HUES48 (cell line): Measurements from ENCODE around the gene OR5D16.

Experiments
- H3K27ac ChIP-seq: one replicate; pipeline ENCODE4 v1.7.0; 2013; ENCODE audit warnings: low read depth, low read length, inconsistent platforms
- H3K27me3 ChIP-seq: 2 replicates; pipeline ENCODE4 v1.6.1; 2013; ENCODE audit warnings: mild to moderate bottlenecking, low read length; ENCODE audit not compliant: control insufficient read depth, insufficient read depth
- H3K36me3 ChIP-seq: 2 replicates; pipeline ENCODE4 v1.6.1; 2013; ENCODE audit warnings: low read length; ENCODE audit not compliant: control insufficient read depth, insufficient read depth
- H3K4me1 ChIP-seq: 2 replicates; pipeline ENCODE4 v1.6.1; 2013; ENCODE audit warnings: mild to moderate bottlenecking, low read length; ENCODE audit not compliant: control insufficient read depth, insufficient read depth
- H3K4me3 ChIP-seq: 2 replicates; pipeline ENCODE4 v1.5.1; 2013; ENCODE audit warnings: mild to moderate bottlenecking, low read depth, low read length
- H3K9ac ChIP-seq: 2 replicates; pipeline ENCODE4 v1.6.1; 2013; ENCODE audit warnings: mild to moderate bottlenecking, low read depth, low read length, moderate library complexity
- H3K9me3 ChIP-seq: 2 replicates; pipeline ENCODE4 v1.6.1; 2013; ENCODE audit warnings: low read length; ENCODE audit not compliant: control insufficient read depth, insufficient read depth

The OR5D16 gene

DNA sequence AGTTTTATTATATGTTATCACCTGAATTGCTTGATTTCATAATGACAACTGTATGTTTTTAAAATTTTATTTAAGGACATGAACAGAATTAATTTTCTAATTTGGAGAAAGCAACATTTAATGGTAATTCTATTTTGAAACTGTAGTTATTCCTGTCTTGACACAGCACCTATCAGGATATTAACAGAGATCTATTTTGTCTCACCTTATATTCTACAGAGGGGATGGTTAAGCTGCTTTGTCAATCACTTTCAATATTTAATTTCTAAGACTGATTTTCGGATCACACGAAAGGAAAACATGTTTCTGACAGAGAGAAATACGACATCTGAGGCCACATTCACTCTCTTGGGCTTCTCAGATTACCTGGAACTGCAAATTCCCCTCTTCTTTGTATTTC lies at the start of gene OR5D16:
Gene OR5D16, plus strand, starts transcription at position 301 of the 400 bp plus-strand sequence. Its CDS starts 0 bp downstream, at position 301.
- Histone ChIP-seq H3K4me3 (no peak within 1 kb of the TSS), H3K9me3 (peaks cover 76% of the 10 kb centered on the region), H3K36me3 (no peaks in the 10 kb centered on the region), H3K27me3 (no peaks in the 10 kb centered on the region), H3K4me1 (no peaks in the 10 kb centered on the region), H3K27ac (no peak within 1 kb of the TSS), H3K9ac (no peak within 1 kb of the TSS)

DNA sequence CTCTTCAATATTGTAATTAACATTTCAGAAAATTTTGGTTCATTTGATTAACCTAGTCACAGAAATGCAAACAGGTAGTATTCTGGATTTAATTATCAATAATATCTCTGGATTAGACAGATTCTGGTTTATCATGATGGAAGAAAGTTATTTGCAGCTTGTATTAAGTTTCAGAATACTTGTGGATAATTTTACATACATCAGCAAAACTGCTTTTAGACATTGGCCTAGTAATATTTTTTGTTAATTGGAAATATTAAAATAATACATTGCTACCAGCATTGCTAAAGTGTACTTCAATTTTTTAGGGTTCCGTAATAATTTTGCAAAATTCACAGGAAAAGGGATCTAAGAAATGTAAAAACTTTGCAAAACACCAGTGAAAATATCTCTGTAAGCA lies 46.9 kb upstream of the OR5D16 start:
- H3K36me3 ChIP-seq = no peaks in the 10 kb centered on the region
- H3K27me3 ChIP-seq = no peaks in the 10 kb centered on the region
- H3K9me3 ChIP-seq = peaks cover 95% of the 10 kb centered on the region
- H3K27ac ChIP-seq = no peak overlapping the region
- H3K9ac ChIP-seq = no peak overlapping the region
- no peak overlapping the region for H3K4me3 ChIP-seq
- no peaks in the 10 kb centered on the region for H3K4me1 ChIP-seq

DNA sequence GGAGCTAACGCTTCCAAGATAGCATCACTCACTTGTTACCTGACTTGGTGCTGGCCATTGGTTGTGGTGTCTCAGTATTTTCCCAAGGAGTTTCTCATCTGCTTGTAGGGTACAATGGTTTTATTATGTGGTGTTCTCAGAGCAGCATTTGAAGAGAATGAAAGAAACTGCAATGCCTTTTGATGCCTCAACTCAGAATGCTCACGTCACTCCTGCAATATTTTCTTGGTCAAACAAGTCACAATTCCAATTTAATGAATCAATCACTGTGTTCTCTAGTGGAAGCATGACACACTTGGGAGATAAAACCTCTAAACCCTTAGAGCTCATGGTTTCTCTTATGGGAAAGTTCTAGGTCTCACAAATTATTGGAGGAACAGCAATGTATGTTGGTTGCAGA lies 45.2 kb upstream of the OR5D16 start:
- no peak overlapping the region for H3K27ac ChIP-seq
- no peaks in the 10 kb centered on the region for H3K27me3 ChIP-seq
- no peaks in the 10 kb centered on the region for H3K4me1 ChIP-seq
- no peaks in the 10 kb centered on the region for H3K36me3 ChIP-seq
- no peak overlapping the region for H3K9ac ChIP-seq
- H3K9me3 ChIP-seq = peaks cover 94% of the 10 kb centered on the region
- no peak overlapping the region for H3K4me3 ChIP-seq

DNA sequence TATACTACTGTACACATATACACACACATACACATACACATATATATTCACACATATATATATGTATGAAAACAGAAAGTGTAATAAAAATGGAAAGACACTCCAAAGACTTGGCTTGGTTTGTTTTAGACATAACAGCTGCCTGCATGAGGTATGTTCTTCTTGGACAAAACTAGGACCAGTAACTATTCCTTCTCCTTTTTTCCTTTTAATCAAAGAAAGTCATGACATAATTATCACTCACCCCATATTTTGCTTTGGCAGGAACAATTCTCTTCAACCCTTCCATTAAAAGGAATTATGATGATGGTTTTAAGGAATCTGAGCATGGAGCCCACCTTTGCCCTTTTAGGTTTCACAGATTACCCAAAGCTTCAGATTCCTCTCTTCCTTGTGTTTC lies 43.3 kb upstream of the OR5D16 start, which contains the start of gene OR5D14:
Gene OR5D14, plus strand, starts transcription at position 301 of the 400 bp plus-strand sequence. Its CDS starts 0 bp downstream, at position 301.
- Histone ChIP-seq H3K9me3 (peaks cover 95% of the 10 kb centered on the region), H3K4me1 (no peaks in the 10 kb centered on the region), H3K9ac (no peak within 1 kb of the TSS), H3K27me3 (no peaks in the 10 kb centered on the region), H3K4me3 (no peak within 1 kb of the TSS), H3K27ac (no peak within 1 kb of the TSS), H3K36me3 (no peaks in the 10 kb centered on the region)

DNA sequence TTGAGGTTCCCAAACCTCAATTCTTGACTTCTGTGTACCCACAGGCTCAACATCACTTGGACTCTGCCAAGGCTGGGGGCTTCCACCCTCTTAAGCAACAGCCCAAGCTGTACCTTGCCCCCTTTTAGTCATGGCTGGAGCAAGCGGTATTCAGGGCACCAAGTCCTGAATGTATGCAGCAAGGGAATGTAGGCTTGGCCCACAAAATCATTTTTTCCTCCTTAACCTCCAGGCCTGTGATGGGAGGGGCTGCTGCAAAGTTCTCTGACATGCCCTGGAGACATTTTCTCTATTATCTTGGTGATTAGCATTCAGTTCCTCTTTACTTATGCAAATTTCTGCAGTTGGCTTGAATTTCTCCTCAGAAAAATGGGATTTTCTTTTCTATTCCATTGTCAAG lies 32.3 kb upstream of the OR5D16 start:
- Histone ChIP-seq H3K27me3 (no peaks in the 10 kb centered on the region), H3K4me1 (no peaks in the 10 kb centered on the region), H3K9ac (no peak overlapping the region), H3K9me3 (peaks cover 92% of the 10 kb centered on the region), H3K4me3 (no peak overlapping the region), H3K36me3 (no peaks in the 10 kb centered on the region), H3K27ac (no peak overlapping the region)

DNA sequence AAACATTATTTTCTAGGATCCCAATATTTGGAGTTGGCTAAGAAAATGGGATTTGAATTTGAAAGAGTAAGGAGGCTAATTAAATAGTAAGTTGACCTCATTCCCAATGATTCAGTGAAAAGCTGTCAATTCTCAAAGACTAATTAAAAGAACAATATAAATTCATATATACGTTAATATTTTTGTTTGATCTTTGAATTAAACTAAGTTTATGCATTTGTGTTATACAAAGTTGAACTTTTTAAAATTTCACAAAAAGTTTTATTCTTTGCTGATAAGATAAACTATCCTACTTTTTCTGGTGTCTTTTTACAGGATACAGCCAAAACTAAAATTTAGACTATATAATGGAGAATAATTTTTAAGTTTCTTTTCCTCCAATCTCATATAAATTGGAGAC lies 27.5 kb upstream of the OR5D16 start, which contains the start of gene OR5L1:
Gene OR5L1, plus strand, starts transcription at position 301 of the 400 bp plus-strand sequence. CDS start 100 bp downstream, outside the sequence.
- Histone ChIP-seq H3K27me3 (no peaks in the 10 kb centered on the region), H3K9ac (no peak within 1 kb of the TSS), H3K4me1 (no peaks in the 10 kb centered on the region), H3K4me3 (no peak within 1 kb of the TSS), H3K27ac (no peak within 1 kb of the TSS), H3K9me3 (peaks cover 90% of the 10 kb centered on the region), H3K36me3 (no peaks in the 10 kb centered on the region)

DNA sequence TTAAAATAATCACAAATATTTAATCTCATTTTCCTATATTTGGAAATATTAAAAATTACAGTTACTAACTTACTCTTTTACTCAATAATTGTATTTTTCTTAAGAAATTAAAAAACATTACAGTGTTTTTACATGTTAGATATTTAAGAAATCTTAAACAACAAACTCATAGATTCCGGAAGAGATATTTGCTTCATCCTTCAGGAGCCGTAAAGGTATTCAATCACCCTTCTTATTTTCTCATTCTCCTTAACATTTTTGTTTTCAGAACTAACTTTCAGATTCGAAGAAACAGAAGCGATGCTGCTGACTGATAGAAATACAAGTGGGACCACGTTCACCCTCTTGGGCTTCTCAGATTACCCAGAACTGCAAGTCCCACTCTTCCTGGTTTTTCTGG lies 19.2 kb upstream of the OR5D16 start, which contains the start of gene OR5D18:
Gene OR5D18, plus strand, starts transcription at position 301 of the 400 bp plus-strand sequence. Its CDS starts 0 bp downstream, at position 301.
- no peaks in the 10 kb centered on the region for H3K27me3 ChIP-seq
- no peak within 1 kb of the TSS for H3K9ac ChIP-seq
- H3K4me1 ChIP-seq = no peaks in the 10 kb centered on the region
- H3K9me3 ChIP-seq = peaks cover 85% of the 10 kb centered on the region
- no peak within 1 kb of the TSS for H3K27ac ChIP-seq
- no peak within 1 kb of the TSS for H3K4me3 ChIP-seq
- H3K36me3 ChIP-seq = no peaks in the 10 kb centered on the region

DNA sequence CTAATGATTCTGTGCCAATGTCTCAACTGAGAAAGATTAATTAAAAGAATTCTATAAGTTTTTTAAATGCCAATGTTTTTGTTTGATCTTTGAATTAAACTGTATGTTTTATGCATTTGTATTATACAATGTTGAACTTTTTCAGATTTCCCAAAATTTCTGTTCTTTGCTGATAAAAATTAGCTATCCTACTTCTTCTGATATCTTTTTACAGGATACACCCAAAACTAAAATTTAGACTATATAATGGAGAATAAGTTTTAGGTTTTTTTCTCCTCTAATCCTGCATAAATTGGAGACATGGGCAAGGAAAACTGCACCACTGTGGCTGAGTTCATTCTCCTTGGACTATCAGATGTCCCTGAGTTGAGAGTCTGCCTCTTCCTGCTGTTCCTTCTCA lies 11.6 kb upstream of the OR5D16 start, which contains the start of gene OR5L2:
Gene OR5L2, plus strand, starts transcription at position 301 of the 400 bp plus-strand sequence. Its CDS starts 0 bp downstream, at position 301.
- Histone ChIP-seq H3K4me3 (no peak within 1 kb of the TSS), H3K9me3 (peaks cover 95% of the 10 kb centered on the region), H3K27me3 (no peaks in the 10 kb centered on the region), H3K36me3 (no peaks in the 10 kb centered on the region), H3K4me1 (no peaks in the 10 kb centered on the region), H3K27ac (no peak within 1 kb of the TSS), H3K9ac (no peak within 1 kb of the TSS)

DNA sequence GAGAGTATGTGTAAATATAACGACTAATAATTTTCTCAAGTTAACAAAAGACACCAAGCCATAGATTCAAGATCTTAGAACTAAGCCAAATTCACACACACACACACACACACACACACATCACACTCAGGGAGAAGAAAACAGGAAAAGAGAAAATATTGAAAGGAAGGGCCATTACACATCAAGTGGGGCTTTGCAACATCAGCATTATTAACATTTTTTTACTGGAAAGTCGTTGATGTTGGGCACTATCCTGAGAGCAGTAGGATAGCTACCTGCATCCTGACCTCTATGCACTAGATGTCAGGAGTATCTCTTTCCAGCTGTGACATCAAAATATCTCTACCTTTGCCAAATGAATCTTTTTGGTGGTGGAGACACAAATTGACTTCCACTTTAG lies 8.9 kb downstream of the OR5D16 start:
- H3K4me1 ChIP-seq = no peaks in the 10 kb centered on the region
- H3K4me3 ChIP-seq = no peak overlapping the region; the same call in 1 of the 2 replicates
- H3K36me3 ChIP-seq = no peaks in the 10 kb centered on the region
- H3K9me3 ChIP-seq = peaks cover 79% of the 10 kb centered on the region
- H3K27me3 ChIP-seq = no peaks in the 10 kb centered on the region
- H3K27ac ChIP-seq = no peak overlapping the region
- no peak overlapping the region for H3K9ac ChIP-seq

DNA sequence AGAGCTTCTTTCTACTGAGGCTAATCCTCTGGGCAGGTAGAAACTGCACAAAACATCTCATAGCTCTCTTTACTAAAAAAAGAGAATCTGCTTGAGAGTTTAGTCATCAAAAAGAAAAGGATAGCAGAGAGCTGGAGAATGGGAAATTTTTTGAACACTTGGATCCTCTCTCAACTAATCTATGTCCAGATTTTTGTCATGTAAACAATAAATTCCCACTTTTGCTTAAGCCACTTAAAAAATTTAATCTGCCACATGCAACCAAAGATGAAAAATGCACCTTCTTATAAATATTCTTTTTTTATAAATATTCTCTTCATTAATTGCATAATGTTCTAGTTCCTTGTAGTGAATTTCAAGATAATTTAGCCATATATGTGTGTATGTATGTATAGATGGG lies 10.5 kb downstream of the OR5D16 start:
- Histone ChIP-seq H3K36me3 (no peaks in the 10 kb centered on the region), H3K9ac (no peak overlapping the region), H3K4me3 (no peak overlapping the region), H3K27me3 (no peaks in the 10 kb centered on the region), H3K4me1 (no peaks in the 10 kb centered on the region), H3K27ac (no peak overlapping the region), H3K9me3 (peaks cover 88% of the 10 kb centered on the region)

DNA sequence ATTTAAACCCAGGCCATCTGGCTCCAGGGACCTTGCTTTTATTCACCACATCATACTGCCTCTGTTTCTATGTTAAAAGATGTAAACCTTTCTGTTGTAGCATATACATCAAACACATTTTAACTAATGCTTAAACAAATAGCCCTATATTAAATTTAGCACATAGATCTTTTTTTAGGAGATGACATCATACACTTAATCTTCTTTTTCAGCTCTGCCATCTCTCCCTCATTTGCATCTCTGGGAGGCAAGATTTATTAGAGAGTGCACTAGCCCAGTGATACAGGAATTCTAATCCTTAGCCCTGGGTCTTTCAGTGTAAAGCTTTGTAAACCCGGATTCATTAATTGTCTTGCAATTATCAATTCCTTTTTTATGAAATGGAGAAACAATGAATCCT lies 13.6 kb downstream of the OR5D16 start:
- Histone ChIP-seq H3K27ac (no peak overlapping the region), H3K27me3 (no peaks in the 10 kb centered on the region), H3K9ac (no peak overlapping the region), H3K4me1 (no peaks in the 10 kb centered on the region), H3K4me3 (no peak overlapping the region), H3K36me3 (no peaks in the 10 kb centered on the region), H3K9me3 (peaks cover 87% of the 10 kb centered on the region)
